Kidney epithelial cell (primary cell): Measurements from ENCODE around the gene DMRTB1. TPM values are rescaled to one million over a fixed set of nuclear protein-coding genes. Genes with fewer than 3 reads are reported as not detected.

Experiments used
- DNase-seq: peaks from one replicate; pipeline ENCODE4 v3.0.0-alpha.2; 2010; ENCODE audit warnings: low read depth
- H3K27me3 ChIP-seq: 2 replicates; pipeline ENCODE4 v1.6.0; 2011; ENCODE audit warnings: low read length; ENCODE audit not compliant: control insufficient read depth, insufficient read depth
- H3K36me3 ChIP-seq: 2 replicates; pipeline ENCODE4 v1.5.1; 2011; ENCODE audit warnings: low read length; ENCODE audit not compliant: control insufficient read depth, insufficient read depth
- H3K4me3 ChIP-seq: 2 replicates; pipeline ENCODE4 v1.5.1; 2011; ENCODE audit warnings: low read depth, mild to moderate bottlenecking, control low read depth, low read length
- total RNA-seq: library from RNA; depleted of rRNA; stranded (reverse); fragments of >200 nt; gene quantifications from 2 replicates; pipeline ENCODE4 v1.2.3, GENCODE V29; 2015
- TF ChIP-seq, protein P1 (sequence below): IDR thresholded peaks from 2 replicates; pipeline ENCODE4 v1.5.1; 2011; ENCODE audit warnings: mild to moderate bottlenecking, moderate library complexity, low read length, control low read depth, inconsistent platforms; ENCODE audit not compliant: insufficient read depth, poor library complexity, severe bottlenecking

DMRTB1 gene
- total RNA-seq, 1 donor from 2014 or later: not detected

DNA sequence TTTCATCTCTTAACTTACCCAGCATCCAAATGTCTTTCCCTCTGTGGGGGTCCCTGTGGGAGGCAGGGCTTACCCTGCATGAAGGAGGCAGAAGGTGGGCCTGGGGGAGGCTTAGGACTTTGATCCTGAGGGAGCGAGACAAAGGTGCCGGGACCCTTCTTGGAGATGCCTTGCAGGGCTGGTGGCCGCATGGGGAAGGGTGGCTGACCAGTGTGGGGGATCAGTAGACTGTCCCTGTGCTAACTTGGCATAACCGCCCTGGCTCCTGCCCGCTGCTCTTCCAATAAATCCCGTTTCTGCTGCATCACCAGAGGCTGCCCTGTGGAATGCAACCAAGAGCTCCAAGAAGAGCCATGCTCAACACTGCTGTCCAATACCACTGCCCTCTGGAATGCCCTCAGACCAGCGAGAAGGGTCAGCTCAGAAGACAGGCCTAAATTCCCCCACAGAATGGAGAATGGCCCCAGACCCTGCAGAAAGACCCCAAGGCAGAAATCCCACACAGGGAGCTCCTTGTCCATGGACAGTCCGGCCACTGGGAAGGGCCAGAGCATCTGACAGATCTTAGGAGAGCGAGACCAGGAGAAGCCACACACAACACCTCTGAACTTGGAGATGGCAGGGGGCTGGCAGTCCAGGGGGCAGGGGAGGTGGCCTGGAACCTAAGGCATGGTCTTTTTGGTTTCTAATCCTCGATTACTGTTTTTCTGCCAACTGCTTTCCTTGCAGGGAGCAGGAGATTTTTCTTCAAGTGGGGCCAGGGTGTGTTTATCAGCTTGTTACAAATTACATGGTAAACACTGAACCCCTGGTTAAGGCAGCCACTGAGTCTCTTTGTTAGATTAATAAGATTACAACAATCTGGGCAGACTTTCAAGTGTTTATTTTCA lies 46.7 kb upstream of the DMRTB1 start:
- H3K4me3 ChIP-seq: no peak overlapping the region
- DNase-seq: no peak
- no peaks in the 10 kb centered on the region for H3K36me3 ChIP-seq
- TF ChIP-seq, protein P1, sequence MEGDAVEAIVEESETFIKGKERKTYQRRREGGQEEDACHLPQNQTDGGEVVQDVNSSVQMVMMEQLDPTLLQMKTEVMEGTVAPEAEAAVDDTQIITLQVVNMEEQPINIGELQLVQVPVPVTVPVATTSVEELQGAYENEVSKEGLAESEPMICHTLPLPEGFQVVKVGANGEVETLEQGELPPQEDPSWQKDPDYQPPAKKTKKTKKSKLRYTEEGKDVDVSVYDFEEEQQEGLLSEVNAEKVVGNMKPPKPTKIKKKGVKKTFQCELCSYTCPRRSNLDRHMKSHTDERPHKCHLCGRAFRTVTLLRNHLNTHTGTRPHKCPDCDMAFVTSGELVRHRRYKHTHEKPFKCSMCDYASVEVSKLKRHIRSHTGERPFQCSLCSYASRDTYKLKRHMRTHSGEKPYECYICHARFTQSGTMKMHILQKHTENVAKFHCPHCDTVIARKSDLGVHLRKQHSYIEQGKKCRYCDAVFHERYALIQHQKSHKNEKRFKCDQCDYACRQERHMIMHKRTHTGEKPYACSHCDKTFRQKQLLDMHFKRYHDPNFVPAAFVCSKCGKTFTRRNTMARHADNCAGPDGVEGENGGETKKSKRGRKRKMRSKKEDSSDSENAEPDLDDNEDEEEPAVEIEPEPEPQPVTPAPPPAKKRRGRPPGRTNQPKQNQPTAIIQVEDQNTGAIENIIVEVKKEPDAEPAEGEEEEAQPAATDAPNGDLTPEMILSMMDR: no peak
- no peaks in the 10 kb centered on the region for H3K27me3 ChIP-seq

DNA sequence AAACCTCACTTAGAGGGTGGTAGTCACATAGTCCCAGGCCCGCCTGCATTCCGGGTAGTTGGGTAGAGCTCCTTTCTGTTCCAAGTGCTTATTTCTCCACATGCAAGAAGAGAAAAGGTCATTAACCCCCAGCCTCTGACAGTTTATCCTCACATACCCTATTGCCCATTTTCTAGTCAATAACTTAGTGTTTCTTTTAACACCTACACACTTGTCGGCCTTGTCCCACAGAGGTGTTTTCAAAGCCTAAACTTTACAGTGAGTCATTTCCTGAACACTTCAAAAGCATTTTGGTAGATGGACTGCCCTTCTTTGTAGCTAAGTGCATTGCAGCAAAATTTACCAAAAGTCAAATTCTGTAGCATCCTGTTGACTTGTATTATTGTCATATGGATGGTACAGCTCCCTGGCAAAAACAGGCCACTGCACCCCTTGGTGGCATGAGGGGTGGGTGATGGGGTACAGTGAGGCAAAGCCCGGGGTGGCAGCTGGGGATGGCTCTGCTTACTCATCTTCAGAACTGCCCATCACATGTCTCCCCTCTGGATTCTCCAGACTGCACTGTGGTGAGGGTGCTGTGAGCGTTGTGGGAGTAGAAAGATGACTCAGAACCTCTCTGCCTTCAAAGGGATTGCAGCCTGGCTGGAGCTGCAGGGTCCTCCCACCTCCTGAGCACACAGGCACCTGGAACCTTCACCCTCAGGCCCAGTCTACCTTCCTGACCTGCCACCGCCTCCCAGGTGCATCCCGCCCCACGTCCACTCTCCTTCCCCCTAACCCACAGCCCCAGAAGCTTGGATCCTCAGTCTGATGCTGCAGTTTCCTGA lies 45.8 kb upstream of the DMRTB1 start:
- Histone ChIP-seq H3K27me3 (no peaks in the 10 kb centered on the region), H3K4me3 (no peak overlapping the region), H3K36me3 (no peaks in the 10 kb centered on the region)
- DNase-seq: peak; percentile 93
- TF ChIP-seq, protein P1: no peak

DNA sequence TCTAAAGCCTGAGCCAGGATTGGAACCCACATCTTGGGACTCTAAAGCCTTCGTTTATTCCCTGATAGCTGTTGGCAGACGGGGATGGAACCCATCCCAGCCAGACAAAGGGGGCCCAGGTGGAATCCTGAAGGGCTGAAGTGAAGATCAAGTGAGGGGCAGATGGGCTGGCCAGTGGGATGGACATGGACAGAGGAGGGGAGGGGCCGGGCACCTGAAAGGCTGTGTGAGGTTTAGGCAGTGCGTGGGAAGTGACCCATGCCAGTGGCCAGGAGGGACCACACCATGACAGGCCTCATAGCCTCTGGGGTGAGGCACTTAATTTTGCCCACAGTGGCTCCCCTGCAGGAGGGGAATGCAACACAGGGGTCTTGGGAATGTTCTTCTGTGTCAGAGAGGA lies 44.6 kb upstream of the DMRTB1 start:
- Histone ChIP-seq H3K4me3 (no peak overlapping the region), H3K36me3 (no peaks in the 10 kb centered on the region), H3K27me3 (no peaks in the 10 kb centered on the region)
- TF ChIP-seq, protein P1: no peak
- no peak for DNase-seq

DNA sequence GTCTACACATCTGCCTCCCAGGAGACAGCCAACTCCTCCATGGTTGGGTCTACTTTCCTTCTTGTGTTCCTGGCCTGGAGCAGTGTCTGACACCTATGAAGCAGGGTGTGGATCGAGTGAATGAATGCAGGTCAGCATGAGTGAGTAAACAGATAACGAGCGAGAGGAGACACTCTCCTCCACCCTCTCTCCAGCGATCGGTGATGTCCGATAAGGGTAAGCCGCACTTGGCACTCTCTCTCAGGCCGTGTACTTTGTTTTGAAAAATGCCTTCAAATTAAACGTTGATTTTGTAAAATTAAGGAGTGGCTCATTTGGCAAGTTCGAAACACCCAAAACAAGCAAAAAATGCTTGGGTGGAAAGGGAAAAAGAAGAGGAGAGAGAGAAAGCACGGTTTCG lies 43.8 kb upstream of the DMRTB1 start:
- no peak for DNase-seq
- no peaks in the 10 kb centered on the region for H3K36me3 ChIP-seq
- TF ChIP-seq, protein P1: no peak
- no peaks in the 10 kb centered on the region for H3K27me3 ChIP-seq
- no peak overlapping the region for H3K4me3 ChIP-seq

DNA sequence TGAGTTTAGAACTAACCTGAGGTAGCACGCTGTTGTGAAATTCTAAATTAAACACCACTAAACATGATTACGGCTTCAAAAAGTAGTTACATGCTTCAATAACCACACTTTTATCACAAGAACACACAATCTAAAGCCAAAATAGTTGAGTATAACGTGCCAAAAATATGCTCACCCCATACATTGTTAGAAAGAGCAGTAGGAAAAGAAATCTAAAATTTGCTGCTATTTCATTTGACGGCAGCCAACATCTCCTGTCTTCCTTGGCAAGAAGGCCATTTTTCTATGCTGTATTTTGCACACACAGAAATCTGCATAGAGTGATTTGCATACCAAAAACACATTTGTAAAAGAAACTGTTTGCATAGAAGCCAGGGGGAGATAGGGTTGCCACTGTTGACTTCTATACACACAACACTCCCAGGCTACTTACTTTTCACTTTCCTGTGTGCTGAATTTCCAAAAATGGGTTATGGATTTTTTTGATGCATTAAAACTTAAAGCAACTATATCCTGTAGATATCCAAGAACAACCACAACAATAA lies 42.9 kb upstream of the DMRTB1 start:
- Histone ChIP-seq H3K4me3 (no peak overlapping the region), H3K36me3 (no peaks in the 10 kb centered on the region), H3K27me3 (no peaks in the 10 kb centered on the region)
- DNase-seq: no peak
- TF ChIP-seq, protein P1: no peak
